NCI-H1417 treated with DMSO at 0.1 percent for 48 hours (cell line): ENCODE results near the gene MPL.
"Not testable (repeated sequence)": the region's sequence is repeated elsewhere in the genome, so short reads cannot be mapped to it uniquely, and the experiment has no call there.

Experiments used
- DNase-seq: peaks from one replicate; lab custom pipeline; 2025; lab: John Stamatoyannopoulos, UW

The MPL gene

DNA sequence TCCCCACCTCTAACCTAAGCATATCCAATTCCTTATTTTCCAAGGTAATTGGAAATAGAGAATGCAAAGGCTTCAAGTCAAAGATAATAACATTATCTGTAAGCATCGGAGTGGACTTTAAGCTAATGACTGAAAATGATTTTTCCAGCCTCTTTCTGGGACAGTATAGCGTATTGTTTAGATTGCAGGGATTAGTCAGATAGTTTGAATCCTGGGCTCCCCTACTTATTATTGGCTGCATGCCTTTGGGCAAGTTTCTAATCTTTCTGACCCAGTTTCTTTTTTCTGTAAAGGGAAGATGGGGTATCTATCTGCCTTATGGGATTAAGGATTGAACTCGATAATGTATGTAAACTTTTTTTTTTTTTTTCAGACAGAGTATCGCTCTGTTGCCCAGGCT, 19.6 kb downstream of the MPL start:
- no peak for DNase-seq

DNA sequence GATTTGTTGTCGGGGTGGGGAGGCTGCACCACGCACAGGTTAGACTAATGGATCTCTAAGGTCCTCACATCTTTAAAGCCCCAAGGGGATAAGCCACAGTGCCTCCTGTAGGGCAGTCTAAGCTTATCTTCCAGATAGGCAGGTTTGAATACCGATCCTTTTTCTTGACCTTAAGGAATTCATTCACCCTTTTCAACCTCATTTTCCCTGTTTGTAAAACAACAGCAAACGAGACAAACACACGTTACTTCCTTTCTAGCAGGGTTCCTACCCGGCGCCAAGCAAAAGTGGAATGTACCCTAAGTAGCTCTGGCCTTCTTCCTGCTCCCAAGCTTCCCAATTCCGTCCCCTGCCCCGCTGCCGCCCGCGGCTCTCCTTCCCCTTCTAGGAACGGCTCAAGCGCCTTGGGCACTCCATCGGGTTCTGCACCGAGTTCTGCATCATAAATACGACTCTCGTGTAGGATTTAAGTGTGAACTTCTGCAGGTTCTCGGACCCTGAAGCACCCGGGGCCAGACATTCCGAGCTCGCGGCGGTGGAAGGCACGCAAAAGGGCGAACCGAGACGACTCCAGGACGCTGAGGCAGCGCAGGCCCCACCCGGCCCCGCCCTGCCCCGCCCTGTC, 20.6 kb downstream of the MPL start:
- no peak for DNase-seq

DNA sequence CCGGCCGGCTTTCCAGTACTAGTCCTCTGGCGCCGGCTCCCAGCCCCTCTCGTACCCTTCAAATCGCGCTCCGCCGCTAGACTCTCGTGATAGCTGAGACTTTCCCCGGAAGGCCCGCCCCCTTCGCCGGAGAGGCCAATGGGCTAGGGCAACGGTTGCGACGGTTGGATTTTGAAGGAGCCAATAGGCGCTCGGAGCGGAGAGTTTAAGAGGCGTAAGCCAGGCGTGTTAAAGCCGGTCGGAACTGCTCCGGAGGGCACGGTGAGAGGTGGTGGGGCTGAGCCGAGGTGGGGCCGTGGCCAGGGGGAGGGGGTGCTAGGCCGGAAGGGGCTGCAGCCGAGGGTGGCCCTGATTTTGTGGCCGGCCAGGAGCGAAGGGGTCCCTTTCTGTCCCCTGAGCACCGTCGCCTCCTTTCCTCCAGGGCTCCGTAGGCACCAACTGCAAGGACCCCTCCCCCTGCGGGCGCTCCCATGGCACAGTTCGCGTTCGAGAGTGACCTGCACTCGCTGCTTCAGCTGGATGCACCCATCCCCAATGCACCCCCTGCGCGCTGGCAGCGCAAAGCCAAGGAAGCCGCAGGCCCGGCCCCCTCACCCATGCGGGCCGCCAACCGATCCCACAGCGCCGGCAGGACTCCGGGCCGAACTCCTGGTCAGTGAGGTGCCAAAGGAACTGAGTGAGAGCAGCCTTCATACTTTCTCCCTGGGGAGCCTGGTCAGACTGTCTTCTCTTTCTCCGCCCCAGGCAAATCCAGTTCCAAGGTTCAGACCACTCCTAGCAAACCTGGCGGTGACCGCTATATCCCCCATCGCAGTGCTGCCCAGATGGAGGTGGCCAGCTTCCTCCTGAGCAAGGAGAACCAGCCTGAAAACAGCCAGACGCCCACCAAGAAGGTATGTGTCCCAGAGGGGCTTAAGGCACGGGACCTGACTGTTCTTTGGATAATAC, 21.4 kb downstream of the MPL start, which contains the start of gene CDC20:
Gene CDC20 (plus strand): TSS at position 236 of the 948 bp plus-strand sequence. CDS start 235 bp downstream, at position 471.
- DNase-seq, result peak; percentile 94

- DNase-seq, result no peak
Observed at GRCh38 chr1:43359696-43360095, 22.1 kb downstream of the MPL start.

DNA sequence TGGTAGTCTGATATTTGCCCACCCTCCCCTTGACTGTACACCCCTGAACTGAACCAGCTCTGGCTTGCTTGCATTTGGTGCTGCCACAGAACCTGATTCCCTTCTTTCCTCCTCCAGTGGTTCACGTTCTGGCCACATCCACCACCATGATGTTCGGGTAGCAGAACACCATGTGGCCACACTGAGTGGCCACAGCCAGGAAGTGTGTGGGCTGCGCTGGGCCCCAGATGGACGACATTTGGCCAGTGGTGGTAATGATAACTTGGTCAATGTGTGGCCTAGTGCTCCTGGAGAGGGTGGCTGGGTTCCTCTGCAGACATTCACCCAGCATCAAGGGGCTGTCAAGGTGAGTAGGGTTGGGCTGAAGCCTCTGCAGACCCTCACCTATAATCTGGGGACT, 23.0 kb downstream of the MPL start:
- DNase-seq, result no peak

DNA sequence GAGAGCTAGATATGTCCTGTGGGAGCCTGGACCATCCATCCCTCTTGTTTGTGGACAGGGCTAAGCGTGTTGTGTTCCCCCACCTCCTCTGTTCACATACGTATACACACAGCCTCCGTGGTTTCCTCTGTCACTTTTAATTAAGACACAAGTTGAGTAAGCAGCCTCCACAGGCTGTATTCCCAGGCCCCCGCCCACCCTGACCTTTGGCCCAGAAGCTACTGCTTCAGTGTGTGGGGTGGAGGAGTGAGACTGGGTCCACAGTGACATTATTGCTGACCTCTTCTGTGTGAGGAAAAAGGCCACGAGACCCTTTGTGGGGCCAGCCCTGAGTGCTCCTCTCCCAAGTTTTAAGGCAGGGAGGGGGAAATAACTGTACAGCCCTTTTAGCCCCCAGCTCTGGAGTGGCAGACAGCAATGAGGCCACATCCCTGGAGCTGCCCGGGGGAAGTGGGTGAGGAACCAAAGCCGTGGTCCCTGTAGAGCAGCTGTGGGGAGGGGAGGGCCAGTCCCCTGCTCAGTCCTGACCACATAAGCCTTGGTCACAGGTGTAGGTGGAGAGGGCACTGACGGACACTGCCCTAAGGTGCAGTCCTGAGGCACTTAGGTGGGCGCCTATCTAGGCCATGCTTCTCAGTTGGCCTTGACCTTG, 25.8 kb downstream of the MPL start:
- no peak for DNase-seq

GRCh38 chr1:43363935-43364525, 26.4 kb downstream of the MPL start:
- no peak for DNase-seq

DNA sequence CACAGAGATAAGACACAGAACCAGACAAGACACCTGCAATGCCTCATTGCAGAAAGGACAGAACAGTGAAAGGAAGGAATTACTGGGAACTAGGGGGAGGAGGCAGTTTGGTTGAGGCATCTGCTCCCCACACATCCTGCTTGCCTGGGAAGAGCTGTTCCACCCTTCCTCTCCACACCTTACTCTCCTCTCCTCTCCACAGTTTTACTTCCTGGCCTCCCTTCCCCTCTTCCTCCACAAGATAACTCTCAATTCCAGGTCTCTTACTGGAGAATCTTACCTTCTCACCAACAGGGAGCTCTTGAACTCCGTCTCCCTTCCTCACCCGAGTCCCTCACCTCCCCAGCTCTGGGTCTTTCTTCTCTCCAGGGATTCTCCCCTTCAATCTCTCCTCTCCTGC, 28.1 kb downstream of the MPL start:
- DNase-seq, result no peak

GRCh38 chr1:43366179-43366578, 28.6 kb downstream of the MPL start:
- no peak for DNase-seq

GRCh38 chr1:43366601-43367025, 29.0 kb downstream of the MPL start:
- no peak for DNase-seq

GRCh38 chr1:43367026-43367903, 29.6 kb downstream of the MPL start:
- DNase-seq, result no peak

- peak; percentile 72 for DNase-seq
Observed at GRCh38 chr1:43367904-43368645, 30.5 kb downstream of the MPL start, which contains the start of gene ELOVL1. ELOVL1 (minus strand) TSS chr1:43368011; CDS start chr1:43365609, 2,402 bp downstream.

DNA sequence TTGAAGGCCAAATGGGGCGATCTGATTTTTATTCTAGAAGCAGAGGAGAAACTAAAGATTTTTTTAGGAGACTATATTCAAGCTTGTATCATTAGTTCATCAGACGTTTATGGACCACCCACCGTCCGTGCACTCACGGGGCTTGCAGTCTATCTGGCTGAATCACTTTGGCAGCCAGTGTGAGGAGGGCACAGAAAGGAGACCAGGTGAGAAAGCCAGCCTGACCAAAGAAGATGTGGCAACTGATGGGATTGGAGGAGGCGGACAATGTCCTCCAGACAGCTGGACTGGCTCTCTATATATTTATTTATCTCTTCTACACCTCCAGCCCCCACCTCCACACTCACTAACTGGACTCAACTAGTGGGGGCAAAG, 31.0 kb downstream of the MPL start:
- no peak for DNase-seq

GRCh38 chr1:43369779-43370178, 32.2 kb downstream of the MPL start:
- DNase-seq, result not testable (repeated sequence)

DNA sequence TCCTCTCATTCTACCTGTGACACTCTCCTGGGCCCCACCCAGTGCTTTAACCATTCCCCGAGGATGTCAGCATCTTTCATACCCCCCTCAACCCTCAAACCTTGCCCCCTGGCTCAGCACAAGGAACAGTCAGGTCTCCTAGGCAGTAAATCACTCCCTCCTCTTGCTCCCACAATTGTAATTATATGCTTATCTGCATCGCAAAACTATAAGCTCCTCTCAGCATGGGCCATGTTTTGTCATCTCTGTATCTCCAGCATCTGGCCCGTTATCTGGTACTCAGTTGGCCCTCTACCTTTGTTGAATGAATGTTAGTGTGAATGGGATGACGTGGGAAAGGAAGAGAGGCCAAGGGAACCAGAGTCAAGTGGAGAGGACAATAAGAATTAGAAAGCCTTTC, 32.9 kb downstream of the MPL start:
- no peak for DNase-seq

DNA sequence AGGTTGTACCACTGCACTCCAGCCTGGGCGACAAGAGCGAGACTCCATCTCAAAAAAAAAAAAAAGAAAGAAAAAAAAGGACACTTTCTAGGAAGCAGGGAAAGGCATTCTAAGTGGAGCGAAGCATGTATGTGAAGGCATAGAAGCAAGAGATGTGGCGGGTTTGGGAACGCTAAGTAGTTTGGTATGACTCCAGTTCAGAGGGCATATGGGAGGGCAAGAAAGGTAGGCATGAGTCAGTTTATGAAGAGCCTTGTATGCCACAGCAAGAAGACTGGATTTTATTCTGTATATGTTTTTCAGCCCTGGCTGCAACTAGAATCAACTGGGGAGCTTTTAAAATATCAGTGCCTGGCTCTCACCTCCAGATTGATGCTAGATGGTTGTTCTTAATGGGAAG, 34.6 kb downstream of the MPL start:
- DNase-seq, result no peak

DNA sequence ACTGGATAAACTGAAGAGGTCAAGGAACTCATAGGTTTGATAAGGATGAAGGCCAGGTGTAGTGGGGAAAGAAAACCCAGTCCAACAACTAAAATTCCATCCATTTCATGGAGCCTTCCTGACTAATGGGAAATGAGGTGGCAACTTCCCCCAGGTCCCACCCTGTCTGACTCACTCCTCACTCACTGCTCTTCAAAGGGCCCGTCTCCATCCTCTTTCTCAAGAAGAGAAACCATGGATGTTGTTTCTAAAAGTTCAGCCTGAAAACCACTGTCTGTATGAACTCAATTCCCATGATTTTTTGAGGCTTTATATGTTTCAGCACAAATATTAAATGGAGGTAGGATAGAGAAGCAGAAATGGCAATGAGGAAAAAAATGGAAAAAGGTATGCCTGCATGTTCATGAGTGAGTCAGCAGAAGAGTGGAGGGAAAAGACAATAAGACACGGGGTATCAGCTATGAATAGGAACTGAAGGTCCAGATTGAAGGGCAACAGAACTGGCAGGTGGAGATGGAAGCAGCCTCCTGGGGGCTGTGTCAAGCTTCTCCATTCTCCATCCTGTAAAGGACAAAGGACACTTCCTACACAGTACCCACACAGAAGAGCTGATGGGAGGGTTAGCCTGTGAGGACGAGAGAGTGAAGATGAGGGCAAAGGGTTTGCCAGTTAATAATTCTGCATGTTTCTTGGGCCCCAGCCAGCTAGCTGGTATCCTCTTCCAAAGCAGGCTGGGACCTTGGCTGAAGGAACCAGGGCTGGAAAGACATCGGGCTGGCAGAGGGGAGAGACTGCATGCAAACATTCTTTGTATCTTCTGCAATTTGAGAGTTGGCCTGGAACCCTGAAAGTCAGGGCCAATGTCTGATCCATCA, 35.7 kb downstream of the MPL start:
- no peak for DNase-seq

DNA sequence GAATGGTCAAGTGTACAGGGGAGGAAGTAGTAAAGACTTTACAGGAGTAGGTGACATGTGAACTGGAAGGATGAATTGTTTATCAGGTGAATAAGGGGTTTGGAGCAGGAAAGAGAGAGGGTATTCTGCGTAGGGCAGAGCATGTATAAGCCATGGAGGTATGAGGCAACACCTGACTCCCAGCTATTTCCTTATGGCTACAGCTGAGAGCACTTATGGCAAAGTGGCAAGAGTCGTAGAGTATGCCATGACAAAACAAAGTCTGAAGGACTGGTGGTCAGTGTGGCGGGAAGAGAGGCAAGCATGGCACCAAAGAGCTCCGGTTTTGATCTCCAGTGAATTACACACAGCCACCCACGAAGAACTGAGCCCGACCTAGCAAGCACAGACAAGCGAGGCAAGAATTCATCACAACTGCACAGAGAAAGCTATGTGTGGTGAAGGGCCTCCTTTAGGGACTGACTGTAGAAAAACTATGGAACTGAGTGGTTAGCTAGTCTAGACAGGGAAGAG, 39.2 kb downstream of the MPL start:
- no peak for DNase-seq

- no peak for DNase-seq
Observed at GRCh38 chr1:43377831-43378230, 40.2 kb downstream of the MPL start.
